ENCODE data around the gene CNGB1.

CNGB1 gene

GRCh38 chr16:57910696-57911095, 60.2 kb downstream of the CNGB1 start:
- no peak overlapping the region for H3K27ac ChIP-seq (ENCODE audit: insufficient read depth, low read depth, low read length, poor library complexity, severe bottlenecking)
- WGBS, 2 experiments, result 93 to 95% methylated on average over 6 of the region's 6 CpGs
- no peaks in the 10 kb centered on the region for H3K9me3 ChIP-seq (ENCODE audit: control insufficient read depth, low read length)
- H3K27me3 ChIP-seq (ENCODE audit: control insufficient read depth, insufficient read depth, low read length, poor library complexity, severe bottlenecking), result peaks cover 3% of the 10 kb centered on the region
- H3K4me3 ChIP-seq (ENCODE audit: insufficient read depth, low read depth, low read length), result no peak overlapping the region
- H3K36me3 ChIP-seq (ENCODE audit: control insufficient read depth, insufficient read depth, low read length), result no peaks in the 10 kb centered on the region
- peaks cover 8% of the 10 kb centered on the region for H3K4me1 ChIP-seq (ENCODE audit: control insufficient read depth, insufficient read depth, low read length)

- Histone ChIP-seq H3K4me1 (ENCODE audit: control insufficient read depth, insufficient read depth, low read length) (peaks cover 8% of the 10 kb centered on the region), H3K27me3 (ENCODE audit: control insufficient read depth, insufficient read depth, low read length, poor library complexity, severe bottlenecking) (peaks cover 3% of the 10 kb centered on the region), H3K9me3 (ENCODE audit: control insufficient read depth, low read length) (no peaks in the 10 kb centered on the region), H3K36me3 (ENCODE audit: control insufficient read depth, insufficient read depth, low read length) (no peaks in the 10 kb centered on the region), H3K27ac (ENCODE audit: insufficient read depth, low read depth, low read length, poor library complexity, severe bottlenecking) (no peak overlapping the region), H3K4me3 (ENCODE audit: insufficient read depth, low read depth, low read length) (no peak overlapping the region)
- WGBS, 2 experiments, result 65% methylated on average over 12 of the region's 12 CpGs
Measured at GRCh38 chr16:57908409-57908987, 62.4 kb downstream of the CNGB1 start.

GRCh38 chr16:57906382-57907316, 64.3 kb downstream of the CNGB1 start:
- Histone ChIP-seq H3K4me1 (ENCODE audit: control insufficient read depth, insufficient read depth, low read length) (no peaks in the 10 kb centered on the region), H3K27me3 (ENCODE audit: control insufficient read depth, insufficient read depth, low read length, poor library complexity, severe bottlenecking) (peaks cover 3% of the 10 kb centered on the region), H3K36me3 (ENCODE audit: control insufficient read depth, insufficient read depth, low read length) (no peaks in the 10 kb centered on the region), H3K4me3 (ENCODE audit: insufficient read depth, low read depth, low read length) (no peak overlapping the region), H3K9me3 (ENCODE audit: control insufficient read depth, low read length) (no peaks in the 10 kb centered on the region), H3K27ac (ENCODE audit: insufficient read depth, low read depth, low read length, poor library complexity, severe bottlenecking) (no peak overlapping the region)
- WGBS, 2 experiments, result 57% methylated on average over 28 of the region's 28 CpGs

- Histone ChIP-seq H3K36me3 (ENCODE audit: control insufficient read depth, insufficient read depth, low read length) (no peaks in the 10 kb centered on the region), H3K9me3 (ENCODE audit: control insufficient read depth, low read length) (no peaks in the 10 kb centered on the region), H3K4me1 (ENCODE audit: control insufficient read depth, insufficient read depth, low read length) (no peaks in the 10 kb centered on the region), H3K4me3 (ENCODE audit: insufficient read depth, low read depth, low read length) (no peak overlapping the region), H3K27ac (ENCODE audit: insufficient read depth, low read depth, low read length, poor library complexity, severe bottlenecking) (no peak overlapping the region), H3K27me3 (ENCODE audit: control insufficient read depth, insufficient read depth, low read length, poor library complexity, severe bottlenecking) (peaks cover 3% of the 10 kb centered on the region)
- 91 to 92% methylated on average over 8 of the region's 8 CpGs for WGBS, 2 experiments
Measured at GRCh38 chr16:57904101-57904500, 66.8 kb downstream of the CNGB1 start.

GRCh38 chr16:57903656-57904055, 67.3 kb downstream of the CNGB1 start:
- H3K36me3 ChIP-seq (ENCODE audit: control insufficient read depth, insufficient read depth, low read length), result no peaks in the 10 kb centered on the region
- no peak overlapping the region for H3K27ac ChIP-seq (ENCODE audit: insufficient read depth, low read depth, low read length, poor library complexity, severe bottlenecking)
- no peaks in the 10 kb centered on the region for H3K9me3 ChIP-seq (ENCODE audit: control insufficient read depth, low read length)
- peaks cover 3% of the 10 kb centered on the region for H3K27me3 ChIP-seq (ENCODE audit: control insufficient read depth, insufficient read depth, low read length, poor library complexity, severe bottlenecking)
- WGBS, 2 experiments, result 88 to 90% methylated on average over 18 of the region's 18 CpGs
- H3K4me3 ChIP-seq (ENCODE audit: insufficient read depth, low read depth, low read length), result no peak overlapping the region
- no peaks in the 10 kb centered on the region for H3K4me1 ChIP-seq (ENCODE audit: control insufficient read depth, insufficient read depth, low read length)

GRCh38 chr16:57901480-57902069, 69.4 kb downstream of the CNGB1 start:
- Histone ChIP-seq H3K4me1 (ENCODE audit: control insufficient read depth, insufficient read depth, low read length) (no peaks in the 10 kb centered on the region), H3K9me3 (ENCODE audit: control insufficient read depth, low read length) (no peaks in the 10 kb centered on the region), H3K36me3 (ENCODE audit: control insufficient read depth, insufficient read depth, low read length) (no peaks in the 10 kb centered on the region), H3K27me3 (ENCODE audit: control insufficient read depth, insufficient read depth, low read length, poor library complexity, severe bottlenecking) (peaks cover 3% of the 10 kb centered on the region), H3K4me3 (ENCODE audit: insufficient read depth, low read depth, low read length) (no peak overlapping the region), H3K27ac (ENCODE audit: insufficient read depth, low read depth, low read length, poor library complexity, severe bottlenecking) (no peak overlapping the region)
- 93 to 94% methylated on average over 12 of the region's 12 CpGs for WGBS, 2 experiments

- Histone ChIP-seq H3K4me3 (ENCODE audit: insufficient read depth, low read depth, low read length) (no peak overlapping the region), H3K9me3 (ENCODE audit: control insufficient read depth, low read length) (no peaks in the 10 kb centered on the region), H3K36me3 (ENCODE audit: control insufficient read depth, insufficient read depth, low read length) (no peaks in the 10 kb centered on the region), H3K27ac (ENCODE audit: insufficient read depth, low read depth, low read length, poor library complexity, severe bottlenecking) (no peak overlapping the region), H3K27me3 (ENCODE audit: control insufficient read depth, insufficient read depth, low read length, poor library complexity, severe bottlenecking) (no peaks in the 10 kb centered on the region), H3K4me1 (ENCODE audit: control insufficient read depth, insufficient read depth, low read length) (no peaks in the 10 kb centered on the region)
- 86 to 88% methylated on average over 11 of the region's 11 CpGs for WGBS, 2 experiments
Measured at GRCh38 chr16:57900796-57901479, 70.0 kb downstream of the CNGB1 start.

- Histone ChIP-seq H3K4me1 (ENCODE audit: control insufficient read depth, insufficient read depth, low read length) (no peaks in the 10 kb centered on the region), H3K36me3 (ENCODE audit: control insufficient read depth, insufficient read depth, low read length) (no peaks in the 10 kb centered on the region), H3K27ac (ENCODE audit: insufficient read depth, low read depth, low read length, poor library complexity, severe bottlenecking) (no peak overlapping the region), H3K4me3 (ENCODE audit: insufficient read depth, low read depth, low read length) (no peak overlapping the region), H3K27me3 (ENCODE audit: control insufficient read depth, insufficient read depth, low read length, poor library complexity, severe bottlenecking) (no peaks in the 10 kb centered on the region), H3K9me3 (ENCODE audit: control insufficient read depth, low read length) (no peaks in the 10 kb centered on the region)
- WGBS, 2 experiments, result 49 to 51% methylated on average over 12 of the region's 12 CpGs
Measured at GRCh38 chr16:57899771-57900661, 70.9 kb downstream of the CNGB1 start.

- H3K36me3 ChIP-seq (ENCODE audit: control insufficient read depth, insufficient read depth, low read length), result no peaks in the 10 kb centered on the region
- H3K4me3 ChIP-seq (ENCODE audit: insufficient read depth, low read depth, low read length), result no peak overlapping the region
- no peaks in the 10 kb centered on the region for H3K27me3 ChIP-seq (ENCODE audit: control insufficient read depth, insufficient read depth, low read length, poor library complexity, severe bottlenecking)
- H3K27ac ChIP-seq (ENCODE audit: insufficient read depth, low read depth, low read length, poor library complexity, severe bottlenecking), result no peak overlapping the region
- H3K9me3 ChIP-seq (ENCODE audit: control insufficient read depth, low read length), result no peaks in the 10 kb centered on the region
- no peaks in the 10 kb centered on the region for H3K4me1 ChIP-seq (ENCODE audit: control insufficient read depth, insufficient read depth, low read length)
- WGBS, 2 experiments, result 78 to 80% methylated on average over 4 to 5 of the region's 5 CpGs
Measured at GRCh38 chr16:57898961-57899360, 72.0 kb downstream of the CNGB1 start.

Measured in ectodermal cell (in vitro differentiated cells).